Ecto neural progenitor cell (in vitro differentiated cells): ENCODE measurements around the gene GTPBP2.
"Not testable (repeated sequence)": the region's sequence is repeated elsewhere in the genome, so short reads cannot be mapped to it uniquely, and the experiment has no call there.

ENCODE experiments used
- DNase-seq: peaks from one replicate; pipeline ENCODE4 v3.0.0-alpha.2; 2018; ENCODE audit warnings: low spot score

Gene GTPBP2

GRCh38 chr6:43623880-43624785 lies 4.9 kb downstream of the GTPBP2 start:
- DNase-seq, result no peak

- no peak for DNase-seq
Measured at GRCh38 chr6:43622541-43622940, 6.5 kb downstream of the GTPBP2 start.

- DNase-seq, result no peak
Measured at GRCh38 chr6:43621836-43622180, 7.3 kb downstream of the GTPBP2 start.

GRCh38 chr6:43621078-43621835 lies 7.8 kb downstream of the GTPBP2 start:
- no peak for DNase-seq

- DNase-seq, result no peak
Measured at GRCh38 chr6:43616725-43617472, 12.2 kb downstream of the GTPBP2 start.

- DNase-seq, result no peak
Measured at GRCh38 chr6:43614396-43614730, 14.7 kb downstream of the GTPBP2 start.

- no peak for DNase-seq
Measured at GRCh38 chr6:43613721-43614395, 15.2 kb downstream of the GTPBP2 start.

GRCh38 chr6:43610431-43610830 lies 18.6 kb downstream of the GTPBP2 start:
- no peak for DNase-seq

- DNase-seq, result no peak
Measured at GRCh38 chr6:43609402-43609801, 19.7 kb downstream of the GTPBP2 start.

- no peak for DNase-seq
Measured at GRCh38 chr6:43608807-43609206, 20.3 kb downstream of the GTPBP2 start.

GRCh38 chr6:43608310-43608763 lies 20.7 kb downstream of the GTPBP2 start:
- DNase-seq, result peak; percentile 68

GRCh38 chr6:43606019-43606418 lies 23.0 kb downstream of the GTPBP2 start:
- no peak for DNase-seq

GRCh38 chr6:43604174-43604573 lies 24.9 kb downstream of the GTPBP2 start:
- DNase-seq, result no peak

GRCh38 chr6:43600595-43600994 lies 28.5 kb downstream of the GTPBP2 start:
- DNase-seq, result no peak

- no peak for DNase-seq
Measured at GRCh38 chr6:43593938-43594337, 35.1 kb downstream of the GTPBP2 start.

GRCh38 chr6:43589564-43589963 lies 39.5 kb downstream of the GTPBP2 start:
- not testable (repeated sequence) for DNase-seq

GRCh38 chr6:43588194-43588593 lies 40.9 kb downstream of the GTPBP2 start:
- no peak for DNase-seq

GRCh38 chr6:43584892-43585570 lies 44.0 kb downstream of the GTPBP2 start:
- DNase-seq, result no peak

GRCh38 chr6:43582911-43583310 lies 46.2 kb downstream of the GTPBP2 start:
- DNase-seq, result no peak

- no peak for DNase-seq
Measured at GRCh38 chr6:43579171-43579570, 49.9 kb downstream of the GTPBP2 start.

GRCh38 chr6:43578748-43579147 lies 50.3 kb downstream of the GTPBP2 start:
- DNase-seq, result no peak
